GM12872 (cell line): ENCODE data around the gene DLG2.

Experiments used
- CTCF ChIP-seq: IDR thresholded peaks from 3 replicates; pipeline ENCODE4 v1.5.1; 2011; ENCODE audit warnings: low read depth, mild to moderate bottlenecking, low read length, moderate library complexity; ENCODE audit not compliant: insufficient read depth

The DLG2 gene

DNA sequence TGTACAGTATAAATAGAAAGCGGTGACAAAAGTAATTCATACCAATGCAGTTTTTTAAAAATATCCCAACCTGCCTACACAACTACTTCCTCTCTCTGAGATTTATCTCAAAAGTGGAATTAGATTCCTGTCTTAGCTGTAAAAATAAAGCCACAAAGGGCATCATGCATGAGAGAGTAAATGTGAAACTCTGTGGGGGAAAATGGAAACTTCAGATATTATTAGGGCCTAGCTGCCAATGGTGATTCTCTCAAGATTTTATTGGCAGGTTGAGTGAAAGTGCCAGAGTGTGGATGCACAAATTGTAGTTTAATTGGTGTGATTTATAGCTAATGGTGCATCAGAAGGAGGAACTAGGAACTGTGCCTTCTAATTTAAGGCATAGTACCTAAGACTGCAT lies 1984.0 kb downstream of the DLG2 start:
- no peak for TF ChIP-seq CTCF

DNA sequence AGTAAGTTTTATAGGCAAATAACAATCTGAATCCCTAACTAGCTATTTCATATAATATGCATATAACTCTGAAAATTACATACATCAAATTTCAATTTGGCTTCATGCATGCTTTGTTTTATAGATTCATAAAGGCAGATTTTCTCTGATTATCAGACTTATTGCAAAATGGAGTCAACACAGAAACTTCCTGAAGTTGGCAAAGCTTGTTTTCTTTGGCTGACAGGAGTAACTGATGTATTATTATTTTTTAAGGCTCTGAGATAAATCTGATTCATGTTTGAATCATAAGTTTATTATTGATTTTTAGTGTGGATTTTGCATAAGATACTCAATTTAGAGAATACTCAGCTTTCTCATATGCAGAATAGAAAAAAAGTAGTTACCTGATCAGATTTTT lies 1984.6 kb downstream of the DLG2 start:
- no peak for TF ChIP-seq CTCF

- TF ChIP-seq CTCF: no peak
Observed at GRCh38 chr11:83641511-83641910, 1985.6 kb downstream of the DLG2 start.

DNA sequence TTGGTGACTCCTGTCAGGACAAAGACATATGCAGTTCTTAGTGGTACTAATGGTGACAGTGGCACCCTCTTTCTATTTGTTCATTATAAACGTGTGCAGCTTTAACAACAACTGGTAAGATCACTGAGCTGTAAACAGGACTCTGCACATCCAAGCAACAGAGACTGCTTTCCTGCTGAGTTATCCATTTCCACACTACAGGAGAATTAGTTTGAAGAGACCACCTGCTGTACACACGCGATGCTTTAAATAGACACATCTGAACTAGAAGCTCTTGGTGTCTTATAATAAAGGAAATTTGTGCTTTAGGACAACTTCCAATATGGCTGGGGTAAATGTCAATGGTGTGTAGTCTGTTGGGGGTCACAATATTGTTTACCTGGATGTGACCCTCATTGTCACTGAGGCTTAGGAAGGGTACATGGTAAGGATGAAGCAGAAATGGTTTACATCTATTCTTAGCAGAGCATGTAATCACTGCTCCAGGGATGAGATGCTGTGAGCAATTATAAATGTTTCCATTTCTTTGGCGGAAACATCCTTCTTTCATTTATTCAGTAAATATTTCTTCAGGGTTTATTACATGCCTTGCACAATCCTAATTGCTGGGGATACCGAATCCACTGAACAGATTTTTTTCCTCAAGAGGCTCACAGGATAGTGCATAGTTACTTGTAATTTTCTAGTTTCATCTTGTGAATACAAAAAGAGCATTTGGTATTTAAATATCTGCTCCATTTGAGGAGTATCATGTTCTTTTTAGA lies 1987.0 kb downstream of the DLG2 start:
- no peak for TF ChIP-seq CTCF

- TF ChIP-seq CTCF: no peak
Observed at GRCh38 chr11:83635166-83635565, 1992.0 kb downstream of the DLG2 start.

GRCh38 chr11:83630211-83630610 lies 1996.9 kb downstream of the DLG2 start:
- TF ChIP-seq CTCF: no peak

DNA sequence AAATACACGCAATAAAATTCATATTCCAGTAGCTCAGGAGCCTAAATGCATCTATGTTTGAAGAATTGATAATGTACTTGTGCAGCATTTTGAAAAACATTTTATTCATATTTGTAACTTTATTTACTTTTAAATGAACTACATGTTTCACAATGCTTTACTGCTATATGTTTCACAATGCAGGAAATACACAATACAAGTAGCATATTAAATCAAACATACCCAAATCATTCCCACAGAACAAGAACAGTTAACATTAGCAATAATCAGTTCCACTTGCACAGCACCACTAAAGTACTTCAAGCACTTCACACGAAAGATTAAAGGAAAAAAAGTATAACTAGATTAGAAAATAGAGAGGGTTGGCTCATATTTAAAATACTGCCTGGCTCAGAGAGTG lies 1997.4 kb downstream of the DLG2 start:
- no peak for TF ChIP-seq CTCF
